ENCODE results near the gene DMRT1.

GRCh38 chr9:804026-804425, 37.5 kb upstream of the DMRT1 start:
- TF ChIP-seq GATA3 (IDR thresholded peaks at IDR 0.05; ENCODE audit: low read depth, low read length) (no peak), GATA2 (IDR thresholded peaks at IDR 0.05; ENCODE audit: low read depth, low read length) (no peak)

All from SH-SY5Y (cell line).